Airway epithelial cell (primary cell): ENCODE data around the gene LONRF2. TPM values are rescaled to one million over a fixed set of nuclear protein-coding genes. Genes with fewer than 3 reads are reported as not detected.

Experiments
- total RNA-seq: library from RNA; depleted of rRNA; stranded (reverse); fragments of >200 nt; gene quantifications from 2 replicates; pipeline ENCODE4 v1.2.3, GENCODE V29; 2015

Gene LONRF2
- total RNA-seq, result not detected in 2 replicates

GRCh38 chr2:100321866-100322820 lies at the start of gene LONRF2:
Gene LONRF2, minus strand, starts transcription at chr2:100322501. Its CDS starts 408 bp downstream, at chr2:100322093.

Other genes with a start within 250 kb of the LONRF2 start
- gene AFF3, start 179.9 kb downstream of the LONRF2 start, total RNA-seq, result 0.14 and 0.28 TPM in 2 replicates
- gene CHST10, start 95.2 kb upstream of the LONRF2 start, total RNA-seq, result 3.7 and 4.6 TPM in 2 replicates
- not detected in 2 replicates for gene NMS, start 148.0 kb upstream of the LONRF2 start, total RNA-seq
- 20.4 and 21.6 TPM in 2 replicates for gene PDCL3, start 240.5 kb upstream of the LONRF2 start, total RNA-seq